ENCODE measurements around the gene MAP2K2.

MAP2K2 gene

DNA sequence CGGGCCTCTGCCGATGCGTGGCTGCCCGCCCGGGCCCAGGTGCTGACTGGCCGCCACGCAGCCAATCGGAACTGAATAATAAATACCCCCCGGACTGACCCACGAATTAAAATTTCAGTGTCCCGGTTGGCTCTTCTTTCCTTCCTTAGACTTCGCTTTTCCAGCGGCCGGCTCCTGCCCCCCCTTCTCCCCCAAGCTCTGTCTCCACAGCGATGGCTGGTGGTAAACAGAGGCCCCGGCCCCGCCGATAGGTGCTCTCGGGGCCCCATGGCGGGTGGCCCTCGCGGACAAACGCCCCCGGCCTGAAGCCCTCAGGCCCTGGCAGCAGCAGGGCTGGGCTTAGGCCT lies 59.8 kb downstream of the MAP2K2 start:
- Histone ChIP-seq H3K4me3 (peak overlapping the region; percentile 94 to 98), H3K36me3 (peaks cover 0 to 10% (median 0%) of the 10 kb centered on the region in 3 donors), H3K9me3 (no peaks in the 10 kb centered on the region), H3K27me3 (no peaks in the 10 kb centered on the region), H3K27ac (peak overlapping the region; percentile 99), H3K4me1 (peaks cover 10 to 65% (median 58%) of the 10 kb centered on the region in 4 donors)
- no peak for DNase-seq
- TF ChIP-seq, protein P1, sequence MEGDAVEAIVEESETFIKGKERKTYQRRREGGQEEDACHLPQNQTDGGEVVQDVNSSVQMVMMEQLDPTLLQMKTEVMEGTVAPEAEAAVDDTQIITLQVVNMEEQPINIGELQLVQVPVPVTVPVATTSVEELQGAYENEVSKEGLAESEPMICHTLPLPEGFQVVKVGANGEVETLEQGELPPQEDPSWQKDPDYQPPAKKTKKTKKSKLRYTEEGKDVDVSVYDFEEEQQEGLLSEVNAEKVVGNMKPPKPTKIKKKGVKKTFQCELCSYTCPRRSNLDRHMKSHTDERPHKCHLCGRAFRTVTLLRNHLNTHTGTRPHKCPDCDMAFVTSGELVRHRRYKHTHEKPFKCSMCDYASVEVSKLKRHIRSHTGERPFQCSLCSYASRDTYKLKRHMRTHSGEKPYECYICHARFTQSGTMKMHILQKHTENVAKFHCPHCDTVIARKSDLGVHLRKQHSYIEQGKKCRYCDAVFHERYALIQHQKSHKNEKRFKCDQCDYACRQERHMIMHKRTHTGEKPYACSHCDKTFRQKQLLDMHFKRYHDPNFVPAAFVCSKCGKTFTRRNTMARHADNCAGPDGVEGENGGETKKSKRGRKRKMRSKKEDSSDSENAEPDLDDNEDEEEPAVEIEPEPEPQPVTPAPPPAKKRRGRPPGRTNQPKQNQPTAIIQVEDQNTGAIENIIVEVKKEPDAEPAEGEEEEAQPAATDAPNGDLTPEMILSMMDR (IDR thresholded peaks at IDR 0.05): no peak
- intact Hi-C loops (cut with DNase I; ENCODE audit: low total_unique reads): no loop called here

DNA sequence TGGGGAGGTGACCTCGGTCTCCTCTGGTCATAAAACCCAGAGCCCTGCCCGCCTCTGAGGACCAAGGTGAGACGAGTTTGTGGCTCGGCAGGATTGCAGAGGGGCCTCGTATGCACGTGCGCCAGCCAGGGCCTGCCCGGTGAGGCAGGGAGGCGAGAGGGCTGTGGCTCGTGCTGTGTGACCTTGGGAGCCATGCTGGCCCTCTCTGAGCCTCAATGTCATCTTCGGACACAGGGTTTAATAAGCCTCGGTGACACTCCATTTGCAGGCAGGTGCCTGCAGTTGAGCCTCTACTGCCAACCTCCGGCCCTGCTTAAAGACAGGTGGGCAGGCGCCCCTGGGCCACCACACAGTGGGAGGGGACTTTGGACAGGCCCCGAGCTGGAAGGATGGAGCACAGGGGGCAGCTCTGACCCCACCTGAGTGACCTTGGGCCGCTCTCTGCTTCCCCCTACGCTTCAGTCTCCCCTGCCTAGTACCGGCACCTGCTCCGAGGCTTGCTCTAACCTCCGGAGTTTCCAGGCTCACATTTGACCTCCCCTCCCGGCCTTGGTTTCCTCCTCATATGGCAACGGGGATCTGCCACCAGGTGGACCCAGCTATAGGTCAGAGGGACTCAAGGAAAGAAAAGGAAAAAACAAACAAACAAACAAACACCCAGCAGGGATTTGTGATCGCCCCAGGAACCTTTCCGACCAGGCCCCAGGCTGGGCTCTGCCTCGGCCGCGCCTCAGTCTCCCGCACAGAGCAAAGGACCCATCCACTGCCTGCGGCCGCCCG lies 60.4 kb downstream of the MAP2K2 start:
- Histone ChIP-seq H3K27me3 (no peaks in the 10 kb centered on the region), H3K9me3 (no peaks in the 10 kb centered on the region), H3K27ac (peak overlapping the region; percentile 99), H3K36me3 (peaks cover 0 to 10% (median 0%) of the 10 kb centered on the region in 3 donors), H3K4me1 (peaks cover 10 to 69% (median 64%) of the 10 kb centered on the region in 4 donors), H3K4me3 (peak overlapping the region; percentile 94 to 98)
- intact Hi-C loops (cut with DNase I; ENCODE audit: low total_unique reads): no loop called here
- TF ChIP-seq, protein P1 (IDR thresholded peaks at IDR 0.05): no peak
- no peak for DNase-seq

DNA sequence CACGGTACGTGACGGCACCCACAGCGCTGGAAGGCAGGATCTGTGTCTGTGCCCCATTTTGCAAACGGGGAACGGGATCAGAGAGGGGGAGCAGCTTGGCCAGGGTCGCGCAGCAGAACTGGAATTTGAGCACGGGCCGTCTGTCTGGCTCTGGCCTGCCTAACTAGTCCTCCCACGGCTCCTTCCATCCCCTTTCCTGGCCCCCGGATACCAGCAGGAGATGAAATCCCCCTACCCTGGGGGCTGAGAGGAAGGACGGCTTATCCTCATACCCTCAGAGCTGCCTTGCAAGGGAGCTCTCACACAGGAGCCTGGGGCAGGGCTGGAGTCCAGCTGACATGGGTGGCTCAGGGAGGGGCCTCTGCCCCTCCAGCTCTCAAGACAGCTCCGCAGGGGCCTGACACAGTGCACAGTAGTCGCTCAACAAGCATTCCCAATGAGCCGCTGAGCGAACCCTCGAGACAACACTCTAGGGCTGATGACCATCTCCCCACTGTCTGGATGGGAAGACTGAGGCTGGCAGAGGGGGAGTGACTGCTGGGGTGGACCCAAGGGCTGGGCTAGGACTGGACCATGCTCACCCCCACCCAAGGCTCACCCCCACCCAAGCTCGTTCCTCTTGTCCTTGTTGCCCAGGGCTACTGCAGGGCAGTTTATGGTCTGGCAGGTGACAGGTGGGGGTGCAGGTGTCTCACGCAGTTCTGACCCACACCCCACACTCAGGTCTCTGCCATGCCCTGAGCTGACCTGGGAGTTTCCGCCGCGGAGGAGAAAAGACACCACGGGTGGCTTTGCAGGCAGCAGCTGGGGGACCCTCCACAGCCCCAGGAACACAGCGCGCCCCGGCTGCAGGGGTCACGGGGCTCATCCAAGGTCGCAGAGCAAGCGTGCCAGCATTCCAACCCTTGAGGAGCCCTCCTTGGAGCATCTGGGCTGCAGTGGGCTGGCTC lies 61.2 kb downstream of the MAP2K2 start:
- H3K27ac ChIP-seq: peak overlapping the region; percentile 99
- no peaks in the 10 kb centered on the region for H3K9me3 ChIP-seq
- no peaks in the 10 kb centered on the region for H3K27me3 ChIP-seq
- peak overlapping the region; percentile 94 to 98 for H3K4me3 ChIP-seq
- TF ChIP-seq, protein P1 (IDR thresholded peaks at IDR 0.05): no peak
- intact Hi-C loops (cut with DNase I; ENCODE audit: low total_unique reads): no loop called here
- DNase-seq: no peak
- peaks cover 0 to 10% (median 0%) of the 10 kb centered on the region in 3 donors for H3K36me3 ChIP-seq
- H3K4me1 ChIP-seq: peaks cover 10 to 70% (median 65%) of the 10 kb centered on the region in 4 donors

DNA sequence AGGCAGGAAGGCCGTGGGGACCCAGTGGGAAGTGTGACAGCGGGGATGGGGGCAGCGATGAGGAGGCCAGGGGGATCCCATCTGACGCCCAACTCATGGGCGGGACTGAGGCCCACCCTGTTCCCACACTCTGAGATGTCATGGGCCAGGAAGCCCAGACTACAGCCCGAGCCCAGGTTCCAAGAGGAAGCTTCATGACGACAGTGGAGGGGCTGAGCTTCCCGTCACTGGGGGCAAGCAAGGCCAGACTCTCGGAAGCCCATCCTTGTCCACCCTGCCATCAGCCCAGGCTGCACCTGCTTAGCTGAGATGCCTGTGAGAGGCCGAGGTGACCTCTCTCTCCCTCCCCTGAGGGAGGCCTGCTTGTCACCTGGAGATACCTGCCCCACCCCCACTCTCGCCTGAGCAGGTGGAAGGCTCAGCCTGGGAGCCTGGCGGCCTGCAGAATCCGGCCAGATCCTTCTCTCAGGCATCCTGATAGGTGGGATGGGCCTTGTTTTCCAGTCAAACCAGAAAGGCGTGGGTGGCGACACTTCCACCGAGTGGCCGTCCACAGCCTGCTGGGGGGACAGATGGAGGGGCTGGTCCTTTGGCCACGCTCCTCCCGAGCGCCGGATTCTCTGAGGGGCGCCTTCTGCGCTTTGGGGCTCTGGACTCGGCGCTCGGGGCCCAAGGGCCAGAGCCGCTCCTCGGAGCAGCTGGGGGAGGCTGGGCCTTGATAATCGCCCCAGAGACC lies 62.1 kb downstream of the MAP2K2 start:
- TF ChIP-seq, protein P1 (IDR thresholded peaks at IDR 0.05): no peak
- intact Hi-C loops (cut with DNase I; ENCODE audit: low total_unique reads): no loop called here
- Histone ChIP-seq H3K4me3 (peak overlapping the region; percentile 46 to 98), H3K27me3 (no peaks in the 10 kb centered on the region), H3K9me3 (no peaks in the 10 kb centered on the region), H3K36me3 (peaks cover 0 to 10% (median 0%) of the 10 kb centered on the region in 3 donors), H3K4me1 (peaks cover 10 to 71% (median 64%) of the 10 kb centered on the region in 4 donors), H3K27ac (peak overlapping the region; percentile 99)
- DNase-seq: no peak

DNA sequence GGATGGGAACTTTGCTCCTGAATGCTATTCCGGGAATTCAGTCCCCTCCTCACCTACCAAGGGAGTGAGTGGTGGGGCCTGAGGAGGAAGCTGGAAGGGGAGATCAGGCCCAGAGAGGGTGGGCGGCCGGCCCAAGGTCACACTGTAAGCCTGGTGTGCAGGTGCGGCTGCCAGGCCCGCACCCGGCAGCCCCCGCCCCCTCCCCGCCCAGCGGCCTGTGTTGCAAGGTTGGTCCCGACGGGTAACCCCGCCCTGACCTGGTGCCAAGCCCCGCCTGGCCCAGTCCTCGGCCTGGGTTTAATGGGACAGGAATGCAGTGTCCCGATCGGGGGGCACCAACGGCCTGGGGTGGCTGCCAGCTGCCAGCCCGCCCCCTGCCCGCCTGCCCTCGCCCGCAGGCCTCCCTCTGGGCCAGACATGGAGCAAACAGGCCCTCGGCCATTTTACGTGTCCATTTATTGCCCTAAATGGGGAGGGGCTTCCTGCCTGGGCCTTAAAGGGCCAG lies 62.7 kb downstream of the MAP2K2 start:
- peak overlapping the region; percentile 46 to 98 for H3K4me3 ChIP-seq
- peaks cover 10 to 71% (median 64%) of the 10 kb centered on the region in 4 donors for H3K4me1 ChIP-seq
- H3K27ac ChIP-seq: peak overlapping the region; percentile 99
- DNase-seq: peak; percentile 89 to 96
- H3K36me3 ChIP-seq: peaks cover 0 to 15% (median 0%) of the 10 kb centered on the region in 3 donors
- H3K9me3 ChIP-seq: no peaks in the 10 kb centered on the region
- intact Hi-C loops (cut with DNase I; ENCODE audit: low total_unique reads): no loop called here
- TF ChIP-seq, protein P1 (IDR thresholded peaks at IDR 0.05): no peak
- no peaks in the 10 kb centered on the region for H3K27me3 ChIP-seq

All from tibial artery (tissue), 4 donors.